Neural crest cell (in vitro differentiated cells): ENCODE data around the gene FHIT. TPM values are rescaled to one million over a fixed set of nuclear protein-coding genes. Genes with fewer than 3 reads are reported as not detected.

ENCODE experiments used
- DNase-seq: peaks from one replicate; pipeline ENCODE4 v3.0.0; 2021; ENCODE audit warnings: low read depth, mixed read lengths, low spot score
- H3K27ac Mint-ChIP-seq: one replicate; pipeline ENCODE4 v1.8.0; 2021; ENCODE audit warnings: mild to moderate bottlenecking, mixed read lengths; ENCODE audit not compliant: unreplicated experiment
- H3K27me3 Mint-ChIP-seq: 2 replicates; pipeline ENCODE4 v1.8.0; 2021; ENCODE audit warnings: low read depth, mild to moderate bottlenecking, mixed read lengths
- H3K36me3 Mint-ChIP-seq: 2 replicates; pipeline ENCODE4 v1.8.0; 2021; ENCODE audit warnings: low read depth, mild to moderate bottlenecking, mixed read lengths
- H3K4me1 Mint-ChIP-seq: 2 replicates; pipeline ENCODE4 v1.8.0; 2021; ENCODE audit warnings: mixed read lengths
- H3K4me3 Mint-ChIP-seq: one replicate; pipeline ENCODE4 v1.8.0; 2021; ENCODE audit warnings: mild to moderate bottlenecking, mixed read lengths
- H3K9me3 Mint-ChIP-seq: 2 replicates; pipeline ENCODE4 v1.8.0; 2021; ENCODE audit warnings: mixed read lengths
- CTCF ChIP-seq: fragments of 200-600 bp; sonication (generic); conservative IDR thresholded peaks from 2 replicates; pipeline ENCODE4 v1.5.0; 2021; ENCODE audit warnings: antibody characterized with exemption, mild to moderate bottlenecking
- total RNA-seq: library from RNA; stranded (reverse); gene quantifications from 2 replicates; pipeline ENCODE4 v1.2.1, GENCODE V29; 2021

FHIT gene
- total RNA-seq, 1 donor from 2014 or later, result 5.2 TPM

GRCh38 chr3:60308808-60309207 lies 942.4 kb downstream of the FHIT start:
- no peak overlapping the region for H3K4me3 Mint-ChIP-seq
- H3K27me3 Mint-ChIP-seq, result no peaks in the 10 kb centered on the region
- no peaks in the 10 kb centered on the region for H3K9me3 Mint-ChIP-seq
- no peak overlapping the region for H3K27ac Mint-ChIP-seq
- peaks cover 6% of the 10 kb centered on the region for H3K4me1 Mint-ChIP-seq
- DNase-seq, result no peak
- H3K36me3 Mint-ChIP-seq, result no peaks in the 10 kb centered on the region
- no peak for TF ChIP-seq CTCF

- H3K4me3 Mint-ChIP-seq, result no peak overlapping the region
- no peaks in the 10 kb centered on the region for H3K9me3 Mint-ChIP-seq
- TF ChIP-seq CTCF, result no peak
- H3K36me3 Mint-ChIP-seq, result no peaks in the 10 kb centered on the region
- H3K4me1 Mint-ChIP-seq, result no peaks in the 10 kb centered on the region
- no peak for DNase-seq
- H3K27me3 Mint-ChIP-seq, result no peaks in the 10 kb centered on the region
- H3K27ac Mint-ChIP-seq, result no peak overlapping the region
These were observed 943.6 kb downstream of the FHIT start for GRCh38 chr3:60307562-60308199.

GRCh38 chr3:60304112-60304511 lies 947.1 kb downstream of the FHIT start:
- Mint-ChIP-seq H3K4me1 (no peaks in the 10 kb centered on the region), H3K27me3 (no peaks in the 10 kb centered on the region), H3K27ac (no peak overlapping the region), H3K4me3 (no peak overlapping the region), H3K36me3 (no peaks in the 10 kb centered on the region), H3K9me3 (no peaks in the 10 kb centered on the region)
- TF ChIP-seq CTCF, result no peak
- no peak for DNase-seq

- H3K27ac Mint-ChIP-seq, result no peak overlapping the region
- H3K36me3 Mint-ChIP-seq, result no peaks in the 10 kb centered on the region
- no peak overlapping the region for H3K4me3 Mint-ChIP-seq
- no peak for TF ChIP-seq CTCF
- no peaks in the 10 kb centered on the region for H3K9me3 Mint-ChIP-seq
- DNase-seq, result no peak
- H3K4me1 Mint-ChIP-seq, result no peaks in the 10 kb centered on the region
- H3K27me3 Mint-ChIP-seq, result no peaks in the 10 kb centered on the region
These were observed 948.1 kb downstream of the FHIT start for GRCh38 chr3:60303160-60303559.

- TF ChIP-seq CTCF, result no peak
- Mint-ChIP-seq H3K36me3 (no peaks in the 10 kb centered on the region), H3K9me3 (peaks cover 3% of the 10 kb centered on the region), H3K4me1 (no peaks in the 10 kb centered on the region), H3K27ac (no peak overlapping the region), H3K27me3 (no peaks in the 10 kb centered on the region), H3K4me3 (no peak overlapping the region)
- DNase-seq, result no peak
These were observed 950.1 kb downstream of the FHIT start for GRCh38 chr3:60301142-60301541.

- Mint-ChIP-seq H3K4me1 (no peaks in the 10 kb centered on the region), H3K27me3 (no peaks in the 10 kb centered on the region), H3K9me3 (peaks cover 3% of the 10 kb centered on the region), H3K36me3 (no peaks in the 10 kb centered on the region), H3K27ac (no peak overlapping the region), H3K4me3 (no peak overlapping the region)
- no peak for TF ChIP-seq CTCF
- no peak for DNase-seq
These were observed 953.1 kb downstream of the FHIT start for GRCh38 chr3:60298141-60298540.
